Measurements from ENCODE around the gene CEP85.

CEP85 gene

DNA sequence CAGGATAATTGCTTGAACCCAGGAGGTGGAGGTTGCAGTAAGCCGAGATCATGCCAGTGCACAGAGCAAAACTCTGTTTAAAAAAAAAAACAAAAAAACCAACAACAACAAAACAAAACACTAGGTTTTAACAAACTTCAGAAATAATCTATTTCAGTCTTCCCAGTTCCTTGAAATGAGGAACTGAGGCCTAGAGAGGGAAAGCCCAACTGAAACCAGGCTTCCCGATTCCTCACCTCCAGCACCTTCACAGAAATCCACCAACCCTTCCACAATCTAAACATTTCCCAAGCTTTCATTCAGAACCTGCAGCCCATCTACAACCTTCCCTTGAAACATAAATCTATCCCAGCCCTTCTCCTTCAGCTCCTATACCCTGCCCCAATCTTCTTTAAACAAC, 83.1 kb downstream of the CEP85 start:
- TF ChIP-seq, protein P1, sequence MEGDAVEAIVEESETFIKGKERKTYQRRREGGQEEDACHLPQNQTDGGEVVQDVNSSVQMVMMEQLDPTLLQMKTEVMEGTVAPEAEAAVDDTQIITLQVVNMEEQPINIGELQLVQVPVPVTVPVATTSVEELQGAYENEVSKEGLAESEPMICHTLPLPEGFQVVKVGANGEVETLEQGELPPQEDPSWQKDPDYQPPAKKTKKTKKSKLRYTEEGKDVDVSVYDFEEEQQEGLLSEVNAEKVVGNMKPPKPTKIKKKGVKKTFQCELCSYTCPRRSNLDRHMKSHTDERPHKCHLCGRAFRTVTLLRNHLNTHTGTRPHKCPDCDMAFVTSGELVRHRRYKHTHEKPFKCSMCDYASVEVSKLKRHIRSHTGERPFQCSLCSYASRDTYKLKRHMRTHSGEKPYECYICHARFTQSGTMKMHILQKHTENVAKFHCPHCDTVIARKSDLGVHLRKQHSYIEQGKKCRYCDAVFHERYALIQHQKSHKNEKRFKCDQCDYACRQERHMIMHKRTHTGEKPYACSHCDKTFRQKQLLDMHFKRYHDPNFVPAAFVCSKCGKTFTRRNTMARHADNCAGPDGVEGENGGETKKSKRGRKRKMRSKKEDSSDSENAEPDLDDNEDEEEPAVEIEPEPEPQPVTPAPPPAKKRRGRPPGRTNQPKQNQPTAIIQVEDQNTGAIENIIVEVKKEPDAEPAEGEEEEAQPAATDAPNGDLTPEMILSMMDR (IDR thresholded peaks at IDR 0.05; ENCODE audit: insufficient read depth, low read depth, low read length, missing control alignments) = no peak
- DNase-seq (ENCODE audit: low read depth) = no peak
- H3K4me3 ChIP-seq (ENCODE audit: low read length) = no peak overlapping the region

DNA sequence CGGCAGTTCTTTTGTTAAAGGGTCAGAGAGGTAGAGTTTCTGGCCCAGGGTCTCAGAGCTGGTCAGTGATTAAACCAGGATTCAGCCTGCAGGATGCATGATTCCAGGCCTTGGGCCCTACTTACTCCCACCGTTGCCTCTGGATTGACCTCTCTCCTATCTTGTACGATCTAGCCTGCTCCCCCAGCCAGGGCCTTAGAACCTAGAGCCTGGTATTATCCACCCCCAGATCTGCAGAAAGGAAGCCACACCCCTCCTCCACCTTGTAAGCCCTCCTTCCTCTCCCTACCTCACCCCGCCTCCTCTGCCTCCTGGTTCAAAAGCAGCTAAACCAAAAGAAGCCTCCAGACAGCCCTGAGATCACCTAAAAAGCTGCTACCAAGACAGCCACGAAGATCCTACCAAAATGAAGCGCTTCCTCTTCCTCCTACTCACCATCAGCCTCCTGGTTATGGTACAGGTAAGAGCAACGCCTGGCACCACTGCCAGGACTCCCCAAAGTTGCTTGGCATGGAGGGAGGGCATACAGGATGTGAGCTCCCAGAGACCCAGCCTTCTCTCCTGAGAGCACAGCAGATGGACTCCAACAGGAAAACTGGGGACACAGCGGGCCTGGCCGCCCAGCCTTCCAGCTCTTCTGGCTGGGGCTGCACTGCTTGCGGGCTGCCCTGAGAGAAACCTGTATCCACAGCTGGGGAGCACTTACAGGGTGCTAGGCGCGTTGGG, 83.8 kb downstream of the CEP85 start, which contains the start of gene CD52:
Gene CD52, plus strand, starts transcription at position 347 of the 726 bp plus-strand sequence. Its CDS starts 60 bp downstream, at position 407.
- no peak for DNase-seq (ENCODE audit: low read depth)
- TF ChIP-seq, protein P1 (IDR thresholded peaks at IDR 0.05; ENCODE audit: insufficient read depth, low read depth, low read length, missing control alignments) = no peak
- H3K4me3 ChIP-seq (ENCODE audit: low read length) = no peak within 1 kb of the TSS

DNA sequence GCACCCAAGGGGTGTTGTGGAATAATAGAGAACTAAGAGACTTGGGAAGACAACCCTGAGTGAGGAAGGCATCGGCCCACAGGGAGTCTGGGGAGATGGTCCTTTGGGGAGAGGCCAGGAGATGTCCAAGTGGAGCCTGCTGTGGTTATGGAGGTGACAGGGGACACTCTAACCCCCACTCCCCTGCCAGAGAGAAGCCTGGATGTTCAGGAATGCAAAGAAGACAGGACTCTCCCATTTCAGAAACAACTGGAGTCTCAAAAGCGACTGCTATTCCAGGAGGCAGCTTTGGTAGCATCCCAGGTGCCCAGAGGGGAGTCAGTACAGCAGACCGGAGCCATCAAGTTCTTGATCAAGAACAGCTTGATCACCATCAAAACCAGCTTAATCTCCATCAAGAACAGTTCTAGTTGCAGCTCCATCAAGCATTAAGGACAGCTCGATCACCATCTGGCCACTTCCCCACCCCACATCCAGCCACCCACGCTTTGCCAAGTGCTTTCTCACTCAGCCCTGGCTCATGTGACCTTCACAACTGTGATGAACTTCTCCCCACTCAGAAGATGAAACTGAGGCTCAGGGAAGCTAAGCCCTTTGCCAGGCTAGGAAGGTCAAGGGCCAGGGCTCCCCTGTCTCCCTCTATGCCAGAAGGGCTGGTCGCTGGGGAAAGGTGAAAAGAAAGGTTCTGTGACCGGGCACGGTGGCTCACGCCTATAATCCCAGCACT, 84.5 kb downstream of the CEP85 start:
- TF ChIP-seq, protein P1 (IDR thresholded peaks at IDR 0.05; ENCODE audit: insufficient read depth, low read depth, low read length, missing control alignments) = no peak
- no peak overlapping the region for H3K4me3 ChIP-seq (ENCODE audit: low read length)
- no peak for DNase-seq (ENCODE audit: low read depth)

DNA sequence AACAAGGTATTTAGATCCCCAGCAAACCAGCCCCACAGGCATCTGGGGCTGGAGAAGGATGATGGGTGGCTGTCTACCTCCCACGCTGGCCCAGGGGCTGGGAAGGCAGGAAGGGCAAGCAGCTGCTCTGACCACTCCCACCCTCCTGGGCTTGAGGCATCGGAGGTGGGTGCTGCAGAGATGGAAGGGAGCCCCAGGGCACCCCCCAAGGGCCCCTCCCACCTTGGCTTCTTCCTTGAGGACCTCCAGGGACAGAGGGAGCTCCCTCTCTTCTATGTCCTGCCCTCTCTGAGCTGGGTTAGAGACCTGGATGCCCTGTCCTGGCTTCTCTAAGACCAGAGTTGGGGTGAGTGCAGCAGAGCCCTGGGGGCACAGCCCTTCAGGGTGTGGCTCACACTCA, 86.9 kb downstream of the CEP85 start:
- no peak overlapping the region for H3K4me3 ChIP-seq (ENCODE audit: low read length)
- TF ChIP-seq, protein P1 (IDR thresholded peaks at IDR 0.05; ENCODE audit: insufficient read depth, low read depth, low read length, missing control alignments) = no peak
- no peak for DNase-seq (ENCODE audit: low read depth)

DNA sequence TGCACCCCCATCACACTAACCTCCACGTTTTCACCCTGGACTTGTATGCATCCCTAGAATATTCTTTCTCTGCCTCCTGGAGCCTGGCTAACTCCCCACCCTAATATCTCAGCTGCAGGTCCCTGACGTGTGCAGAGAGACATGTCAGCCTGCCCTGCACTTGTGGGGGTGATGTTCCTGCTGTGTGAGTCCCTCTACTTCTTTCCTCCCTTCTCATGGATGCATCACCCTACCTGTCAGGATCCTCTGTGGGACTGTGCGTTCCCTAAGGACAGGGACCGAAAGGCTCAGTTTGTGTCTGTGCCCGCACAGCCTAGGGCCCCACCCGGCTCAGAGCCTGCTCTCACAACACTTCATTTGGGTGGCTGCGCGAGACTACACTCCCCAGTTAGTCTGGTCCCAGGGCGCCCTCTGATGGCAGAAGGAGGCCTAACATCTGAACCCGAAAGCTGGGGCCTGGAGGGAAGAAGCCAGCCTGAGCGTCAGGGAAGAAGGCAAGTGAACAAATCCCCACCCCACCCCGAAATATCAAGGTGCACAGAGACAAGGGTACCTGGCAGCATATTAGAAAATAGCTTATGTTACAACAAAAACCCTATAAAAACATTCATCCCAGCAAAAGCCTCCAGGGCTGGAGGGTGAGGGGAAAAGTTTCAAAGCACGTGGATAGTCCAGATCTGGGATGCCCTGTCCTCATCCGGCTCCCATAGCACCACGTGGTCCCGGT, 87.5 kb downstream of the CEP85 start:
- DNase-seq (ENCODE audit: low read depth) = peak; percentile 82
- TF ChIP-seq, protein P1 (IDR thresholded peaks at IDR 0.05; ENCODE audit: insufficient read depth, low read depth, low read length, missing control alignments) = peak; percentile 88
- H3K4me3 ChIP-seq (ENCODE audit: low read length) = no peak overlapping the region

DNA sequence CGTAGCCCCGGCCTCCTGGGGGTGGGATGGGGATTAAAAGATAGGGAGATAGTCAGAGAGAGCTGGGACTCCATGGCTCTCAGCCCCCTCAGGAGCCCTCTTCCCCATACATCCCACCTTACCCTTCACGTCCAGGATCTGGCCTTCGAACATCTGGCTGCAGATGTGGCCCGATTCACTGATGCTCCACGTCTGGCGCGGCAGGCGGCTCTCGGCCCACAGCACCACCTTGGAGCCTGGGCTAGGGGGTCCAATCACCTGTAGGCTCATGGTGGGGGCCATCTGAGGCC, 88.0 kb downstream of the CEP85 start:
- no peak for DNase-seq (ENCODE audit: low read depth)
- H3K4me3 ChIP-seq (ENCODE audit: low read length) = no peak overlapping the region
- TF ChIP-seq, protein P1 (IDR thresholded peaks at IDR 0.05; ENCODE audit: insufficient read depth, low read depth, low read length, missing control alignments) = no peak
